ENCODE measurements around the gene CYP24A1.

Gene CYP24A1

DNA sequence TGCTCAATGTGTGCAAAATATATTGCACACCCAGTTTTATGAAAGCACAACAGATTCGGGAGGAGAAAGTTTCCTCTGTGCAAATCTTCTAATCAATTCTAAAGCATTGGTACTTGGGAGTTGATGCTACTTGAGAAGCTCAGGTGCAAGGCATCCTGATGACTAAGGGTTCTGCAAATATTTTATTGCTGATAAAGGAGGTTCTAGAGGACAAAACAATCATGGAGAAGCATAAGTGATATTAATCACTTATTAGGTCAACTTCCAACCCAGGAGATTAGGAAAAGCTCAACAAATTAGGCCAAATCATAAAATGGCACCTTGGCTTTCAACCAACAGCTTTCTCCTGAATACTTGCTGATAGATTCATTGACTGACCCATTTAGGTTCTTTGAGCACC is 27.1 kb downstream of the CYP24A1 start:
- Histone ChIP-seq H3K27me3 (replicated peaks) (no peaks in the 10 kb centered on the region), H3K27ac (no peak overlapping the region), H3K36me3 (replicated peaks) (no peaks in the 10 kb centered on the region), H3K4me3 (ENCODE audit: low read depth, low read length) (no peak overlapping the region)
- TF ChIP-seq, protein P1, sequence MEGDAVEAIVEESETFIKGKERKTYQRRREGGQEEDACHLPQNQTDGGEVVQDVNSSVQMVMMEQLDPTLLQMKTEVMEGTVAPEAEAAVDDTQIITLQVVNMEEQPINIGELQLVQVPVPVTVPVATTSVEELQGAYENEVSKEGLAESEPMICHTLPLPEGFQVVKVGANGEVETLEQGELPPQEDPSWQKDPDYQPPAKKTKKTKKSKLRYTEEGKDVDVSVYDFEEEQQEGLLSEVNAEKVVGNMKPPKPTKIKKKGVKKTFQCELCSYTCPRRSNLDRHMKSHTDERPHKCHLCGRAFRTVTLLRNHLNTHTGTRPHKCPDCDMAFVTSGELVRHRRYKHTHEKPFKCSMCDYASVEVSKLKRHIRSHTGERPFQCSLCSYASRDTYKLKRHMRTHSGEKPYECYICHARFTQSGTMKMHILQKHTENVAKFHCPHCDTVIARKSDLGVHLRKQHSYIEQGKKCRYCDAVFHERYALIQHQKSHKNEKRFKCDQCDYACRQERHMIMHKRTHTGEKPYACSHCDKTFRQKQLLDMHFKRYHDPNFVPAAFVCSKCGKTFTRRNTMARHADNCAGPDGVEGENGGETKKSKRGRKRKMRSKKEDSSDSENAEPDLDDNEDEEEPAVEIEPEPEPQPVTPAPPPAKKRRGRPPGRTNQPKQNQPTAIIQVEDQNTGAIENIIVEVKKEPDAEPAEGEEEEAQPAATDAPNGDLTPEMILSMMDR (IDR thresholded peaks at IDR 0.05; ENCODE audit: low read depth, low read length, missing control alignments) = no peak
- no peak for DNase-seq
- in situ Hi-C loops (cut with HindIII; ENCODE audit: low pct_ligation_motif_present, low sequenced_read_pairs) = no loop called here

DNA sequence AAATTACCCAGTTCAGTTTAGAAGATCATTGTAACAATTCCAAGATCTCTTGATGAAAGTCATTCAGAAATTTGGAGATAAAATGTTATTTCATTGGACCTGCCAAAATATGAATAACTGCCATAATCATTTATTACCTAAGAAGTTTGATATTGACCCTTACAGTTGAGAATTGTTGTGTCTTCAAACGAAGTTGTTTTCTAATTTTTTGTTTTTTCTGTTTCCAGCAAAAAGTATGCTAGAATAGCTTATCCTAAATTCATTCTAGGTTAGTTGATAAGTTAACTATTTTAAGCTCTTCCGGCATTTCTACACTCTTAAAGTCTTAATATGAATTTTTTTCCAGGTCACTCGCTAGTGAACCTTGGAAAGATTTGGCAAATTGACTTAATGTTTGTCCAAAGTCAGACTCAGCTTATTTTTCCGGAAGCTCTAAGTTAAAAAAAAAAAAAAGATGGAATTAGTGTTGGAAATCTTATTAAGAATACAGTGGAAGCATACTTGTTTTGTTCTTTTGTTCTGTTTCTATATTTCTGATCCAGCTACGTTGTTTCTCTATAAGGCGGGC is 28.9 kb downstream of the CYP24A1 start:
- Histone ChIP-seq H3K27me3 (replicated peaks) (no peaks in the 10 kb centered on the region), H3K27ac (no peak overlapping the region), H3K4me3 (ENCODE audit: low read depth, low read length) (no peak overlapping the region), H3K36me3 (replicated peaks) (no peaks in the 10 kb centered on the region)
- DNase-seq = no peak
- in situ Hi-C loops (cut with HindIII; ENCODE audit: low pct_ligation_motif_present, low sequenced_read_pairs) = no loop called here
- TF ChIP-seq, protein P1 (IDR thresholded peaks at IDR 0.05; ENCODE audit: low read depth, low read length, missing control alignments) = no peak

DNA sequence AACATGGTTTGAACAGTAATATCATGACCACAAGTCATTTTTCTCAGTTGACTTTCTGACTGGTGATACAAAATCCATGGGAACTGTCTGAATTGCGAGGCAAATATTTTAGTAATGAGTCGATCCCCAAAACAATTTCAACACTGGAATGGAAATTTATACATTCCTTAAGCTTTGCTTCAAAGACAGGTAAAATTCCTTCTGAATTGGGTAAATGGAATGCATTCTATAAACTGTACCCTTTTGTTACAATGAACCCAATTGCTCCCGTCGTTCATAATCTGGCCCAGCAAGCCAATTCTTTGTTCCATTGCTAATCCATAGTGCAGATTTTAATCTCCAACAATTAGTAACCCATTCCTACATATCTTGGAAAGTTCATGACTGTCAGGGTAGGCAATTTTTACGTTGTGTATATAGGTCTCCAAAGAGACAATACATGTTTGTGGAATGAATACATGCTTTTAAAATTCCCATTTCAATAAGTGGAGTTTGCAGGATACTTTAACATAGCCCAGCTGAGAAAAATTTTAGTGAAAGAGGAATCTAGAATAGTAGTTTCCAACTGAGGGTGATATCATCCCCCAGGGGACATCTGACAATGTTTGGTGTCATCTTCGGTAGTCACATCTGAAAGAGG is 32.7 kb downstream of the CYP24A1 start:
- H3K27ac ChIP-seq = peak overlapping the region; percentile 83

DNA sequence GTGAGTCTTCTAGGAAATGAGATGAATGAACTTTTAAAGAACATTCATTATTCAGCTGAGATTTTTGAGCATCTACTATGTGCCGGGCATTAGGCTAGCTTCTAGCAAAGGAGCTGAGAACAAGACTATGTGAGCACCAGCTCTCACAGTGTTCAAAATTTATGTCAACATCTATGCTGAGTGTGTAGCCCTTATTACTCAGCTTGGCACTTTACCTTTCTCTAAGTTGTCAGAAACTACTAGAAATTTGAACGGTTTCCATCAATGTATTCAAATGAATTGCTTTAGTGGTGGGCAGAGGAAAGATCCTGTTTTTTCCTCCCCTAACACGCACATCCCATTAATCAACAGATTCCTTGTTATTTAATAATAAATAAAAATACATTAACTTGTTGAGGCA is 33.3 kb downstream of the CYP24A1 start:
- in situ Hi-C loops (cut with HindIII; ENCODE audit: low pct_ligation_motif_present, low sequenced_read_pairs) = no loop called here
- peak overlapping the region; percentile 83 for H3K27ac ChIP-seq
- H3K36me3 ChIP-seq (replicated peaks) = no peaks in the 10 kb centered on the region
- no peak overlapping the region for H3K4me3 ChIP-seq (ENCODE audit: low read depth, low read length)
- no peak for DNase-seq
- TF ChIP-seq, protein P1 (IDR thresholded peaks at IDR 0.05; ENCODE audit: low read depth, low read length, missing control alignments) = no peak
- H3K27me3 ChIP-seq (replicated peaks) = no peaks in the 10 kb centered on the region

More for the DNA sequence above, 32.7 kb downstream of the CYP24A1 start:
- in situ Hi-C loops (cut with HindIII; ENCODE audit: low pct_ligation_motif_present, low sequenced_read_pairs) = no loop called here
- Histone ChIP-seq H3K36me3 (replicated peaks) (no peaks in the 10 kb centered on the region), H3K4me3 (ENCODE audit: low read depth, low read length) (no peak overlapping the region), H3K27me3 (replicated peaks) (no peaks in the 10 kb centered on the region)
- DNase-seq = no peak
- TF ChIP-seq, protein P1 (IDR thresholded peaks at IDR 0.05; ENCODE audit: low read depth, low read length, missing control alignments) = no peak

DNA sequence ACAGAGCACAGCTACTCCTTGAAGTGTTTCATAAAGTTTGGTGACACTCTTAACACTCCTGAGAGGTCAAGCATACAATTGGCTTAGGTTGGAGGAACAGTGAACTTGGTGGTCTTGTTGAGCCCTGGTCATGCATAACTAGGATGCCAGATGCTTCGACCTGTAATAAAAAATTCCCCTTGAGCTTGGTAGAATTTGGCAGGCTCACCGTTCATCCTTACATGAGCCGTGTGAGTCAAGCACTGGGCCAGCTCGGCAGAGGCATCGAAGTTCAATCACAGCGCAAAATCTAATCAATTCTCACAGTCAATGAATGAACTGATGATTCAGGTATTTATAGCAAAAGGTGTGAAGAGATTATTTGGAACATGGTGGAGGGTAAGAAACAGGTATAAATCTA is 33.7 kb downstream of the CYP24A1 start:
- no peaks in the 10 kb centered on the region for H3K27me3 ChIP-seq (replicated peaks)
- no peaks in the 10 kb centered on the region for H3K36me3 ChIP-seq (replicated peaks)
- in situ Hi-C loops (cut with HindIII; ENCODE audit: low pct_ligation_motif_present, low sequenced_read_pairs) = no loop called here
- no peak overlapping the region for H3K4me3 ChIP-seq (ENCODE audit: low read depth, low read length)
- peak overlapping the region; percentile 83 for H3K27ac ChIP-seq
- DNase-seq = no peak
- TF ChIP-seq, protein P1 (IDR thresholded peaks at IDR 0.05; ENCODE audit: low read depth, low read length, missing control alignments) = no peak

DNA sequence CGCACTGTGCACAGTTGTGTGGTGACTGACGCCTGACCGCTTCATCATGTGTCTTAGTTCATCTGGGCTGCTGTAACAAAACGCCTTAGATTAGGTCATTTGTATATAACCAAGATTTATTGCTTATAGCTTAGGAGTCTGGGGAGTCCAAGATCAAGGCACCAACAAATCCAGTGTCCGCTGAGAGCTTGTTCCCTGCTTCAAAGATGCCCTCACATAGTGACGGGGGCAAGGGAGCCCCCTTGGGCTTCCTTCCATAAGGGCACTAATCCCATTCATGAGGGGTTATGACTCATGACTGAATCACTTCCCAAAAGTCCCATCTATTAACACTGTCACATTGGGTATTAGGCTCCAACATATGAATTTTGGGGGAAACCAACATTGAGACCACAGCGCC is 34.6 kb downstream of the CYP24A1 start:
- no peak overlapping the region for H3K27ac ChIP-seq
- H3K36me3 ChIP-seq (replicated peaks) = no peaks in the 10 kb centered on the region
- TF ChIP-seq, protein P1 (IDR thresholded peaks at IDR 0.05; ENCODE audit: low read depth, low read length, missing control alignments) = no peak
- no peaks in the 10 kb centered on the region for H3K27me3 ChIP-seq (replicated peaks)
- in situ Hi-C loops (cut with HindIII; ENCODE audit: low pct_ligation_motif_present, low sequenced_read_pairs) = no loop called here
- no peak overlapping the region for H3K4me3 ChIP-seq (ENCODE audit: low read depth, low read length)
- no peak for DNase-seq

Data from brain microvascular endothelial cell (primary cell).